Stimulated activated CD8-positive, alpha-beta memory T cell treated with anti-CD3 and anti-CD28 coated beads, Interleukin-15, amount 100 ng/mL, for 4 hours (primary cell): ENCODE results near the gene PARD3.

Experiments used
- DNase-seq, 2 donors: peaks; one replicate each; pipeline ENCODE4 v3.0.0-alpha.2; 2020; ENCODE audit warnings: low read depth in 2 of 2

Gene PARD3

GRCh38 chr10:34126371-34127151, 688.5 kb downstream of the PARD3 start:
- DNase-seq: no peak

- no peak for DNase-seq
Observed at GRCh38 chr10:34125702-34126101, 689.4 kb downstream of the PARD3 start.

- no peak for DNase-seq
Observed at GRCh38 chr10:34124522-34125035, 690.5 kb downstream of the PARD3 start.

GRCh38 chr10:34121781-34122622, 693.1 kb downstream of the PARD3 start:
- DNase-seq: no peak

- no peak for DNase-seq
Observed at GRCh38 chr10:34121125-34121753, 693.9 kb downstream of the PARD3 start.

GRCh38 chr10:34119456-34119855, 695.6 kb downstream of the PARD3 start:
- no peak for DNase-seq

- no peak for DNase-seq
Observed at GRCh38 chr10:34116681-34117271, 698.3 kb downstream of the PARD3 start.

GRCh38 chr10:34116220-34116641, 698.9 kb downstream of the PARD3 start:
- DNase-seq: no peak

GRCh38 chr10:34114914-34115313, 700.2 kb downstream of the PARD3 start:
- DNase-seq: no peak

- DNase-seq: no peak
Observed at GRCh38 chr10:34113504-34114225, 701.4 kb downstream of the PARD3 start.

- DNase-seq: no peak
Observed at GRCh38 chr10:34112171-34112782, 702.8 kb downstream of the PARD3 start.

GRCh38 chr10:34111179-34111578, 703.9 kb downstream of the PARD3 start:
- DNase-seq: no peak

GRCh38 chr10:34109952-34110702, 705.0 kb downstream of the PARD3 start:
- no peak for DNase-seq

- DNase-seq: no peak
Observed at GRCh38 chr10:34109495-34109894, 705.6 kb downstream of the PARD3 start.

GRCh38 chr10:34107626-34108516, 707.2 kb downstream of the PARD3 start:
- no peak for DNase-seq

- DNase-seq: no peak
Observed at GRCh38 chr10:34106356-34106885, 708.7 kb downstream of the PARD3 start.

- no peak for DNase-seq
Observed at GRCh38 chr10:34104829-34105572, 710.1 kb downstream of the PARD3 start.
